ENCODE data around the gene PRSS56.

The PRSS56 gene

DNA sequence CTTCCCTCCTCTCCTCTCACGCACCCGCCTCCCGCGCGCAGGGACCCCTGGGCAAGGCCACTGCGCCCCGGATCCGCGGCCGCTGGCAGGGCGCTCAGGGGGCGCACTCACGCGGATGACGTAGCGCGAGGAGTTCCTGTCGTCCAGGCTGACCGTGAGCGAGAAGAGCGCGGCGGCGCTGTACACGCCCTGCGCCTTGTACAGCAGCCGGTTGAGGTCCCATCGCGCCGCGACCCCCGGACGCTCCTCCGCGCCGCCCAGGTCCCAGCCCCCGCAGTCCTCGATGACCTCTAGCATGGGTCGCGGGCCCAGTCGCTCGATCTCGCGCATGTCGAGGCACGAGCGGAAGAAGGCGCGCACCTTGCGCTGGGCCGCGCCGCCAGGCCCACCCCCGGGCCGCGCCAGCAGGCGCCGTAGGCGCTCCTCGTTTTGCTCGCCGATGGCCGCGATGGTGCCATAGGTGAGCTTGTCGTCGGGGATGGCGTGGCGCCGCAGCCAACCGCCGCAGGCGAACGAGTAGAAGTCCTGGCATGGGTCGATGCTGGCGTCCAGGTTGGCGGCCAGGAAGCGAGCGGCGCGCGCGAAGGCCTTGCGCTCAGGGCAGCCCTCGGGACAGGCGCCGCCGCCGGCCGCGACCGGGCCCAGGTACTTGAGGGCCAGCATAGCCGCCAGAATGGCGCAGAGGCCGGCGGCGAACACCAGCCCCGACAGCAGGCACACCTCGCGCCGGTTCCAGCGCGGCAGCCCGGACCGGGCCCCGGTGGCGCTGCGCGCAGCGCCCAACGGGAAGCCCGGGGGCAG, 34.2 kb upstream of the PRSS56 start:
- H3K4me3 ChIP-seq (ENCODE audit: low read depth, low read length) = no peak overlapping the region
- peaks cover 62% of the 10 kb centered on the region for H3K27me3 ChIP-seq (replicated peaks)
- no peak for DNase-seq
- in situ Hi-C loops (cut with HindIII; ENCODE audit: low pct_ligation_motif_present, low sequenced_read_pairs) = no loop called here
- H3K27ac ChIP-seq = no peak overlapping the region
- H3K36me3 ChIP-seq (replicated peaks) = no peaks in the 10 kb centered on the region
- no peak for TF ChIP-seq CTCF (IDR thresholded peaks at IDR 0.05; ENCODE audit: low read depth, low read length, missing control alignments)

DNA sequence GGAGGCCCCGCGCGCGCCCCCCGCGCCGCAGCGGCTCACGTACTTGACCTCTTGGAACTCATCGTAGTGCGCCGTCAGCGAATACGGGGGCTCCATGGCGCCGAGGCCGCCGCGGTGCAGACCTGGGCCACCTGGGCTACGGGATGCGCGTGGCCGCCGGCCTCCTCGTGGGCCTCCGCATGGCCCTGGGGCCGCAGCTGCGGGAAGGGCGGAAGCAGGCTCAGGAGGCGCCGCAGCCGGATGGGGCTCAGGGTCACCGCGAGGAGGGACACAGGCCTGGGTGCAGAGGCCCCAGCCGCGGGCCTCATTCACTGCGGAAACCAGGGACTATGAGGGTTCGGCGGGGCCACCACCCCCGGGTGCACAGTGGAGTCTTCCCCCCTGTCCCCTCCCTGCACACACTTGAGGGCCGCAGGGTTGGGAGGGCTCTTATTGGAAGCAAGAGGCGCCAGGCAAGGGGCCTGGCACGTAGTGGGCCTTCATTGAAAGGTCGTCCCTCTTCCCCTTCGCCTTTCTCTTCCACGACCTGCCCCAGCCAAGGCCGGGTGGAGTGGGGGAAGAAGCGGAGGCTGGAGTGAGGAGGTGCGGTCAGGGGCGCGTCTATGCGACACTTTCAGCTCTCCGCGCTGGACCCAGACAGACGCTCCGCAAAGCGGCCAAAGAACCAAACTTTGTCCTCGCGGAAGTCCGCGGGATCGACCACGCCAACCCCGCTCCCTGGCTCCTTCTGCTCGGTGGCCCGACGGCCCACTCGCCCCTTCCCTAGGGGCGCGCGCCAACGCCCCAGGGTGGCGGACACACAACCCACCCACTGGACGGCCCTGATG, 33.4 kb upstream of the PRSS56 start:
- H3K36me3 ChIP-seq (replicated peaks) = no peaks in the 10 kb centered on the region
- in situ Hi-C loops (cut with HindIII; ENCODE audit: low pct_ligation_motif_present, low sequenced_read_pairs) = no loop called here
- DNase-seq = no peak
- no peak overlapping the region for H3K4me3 ChIP-seq (ENCODE audit: low read depth, low read length)
- H3K27ac ChIP-seq = no peak overlapping the region
- peaks cover 62% of the 10 kb centered on the region for H3K27me3 ChIP-seq (replicated peaks)
- TF ChIP-seq CTCF (IDR thresholded peaks at IDR 0.05; ENCODE audit: low read depth, low read length, missing control alignments) = no peak

GRCh38 chr2:232487385-232488096, 32.6 kb upstream of the PRSS56 start, which contains the start of gene ECEL1:
Gene ECEL1 (minus strand): TSS chr2:232487834. CDS start chr2:232486653, 1,181 bp downstream.
- Histone ChIP-seq H3K27me3 (replicated peaks) (peaks cover 58% of the 10 kb centered on the region), H3K27ac (no peak within 1 kb of the TSS), H3K36me3 (replicated peaks) (no peaks in the 10 kb centered on the region), H3K4me3 (ENCODE audit: low read depth, low read length) (no peak within 1 kb of the TSS)
- no peak for TF ChIP-seq CTCF (IDR thresholded peaks at IDR 0.05; ENCODE audit: low read depth, low read length, missing control alignments)
- no peak for DNase-seq
- in situ Hi-C loops (cut with HindIII; ENCODE audit: low pct_ligation_motif_present, low sequenced_read_pairs) = no loop called here

DNA sequence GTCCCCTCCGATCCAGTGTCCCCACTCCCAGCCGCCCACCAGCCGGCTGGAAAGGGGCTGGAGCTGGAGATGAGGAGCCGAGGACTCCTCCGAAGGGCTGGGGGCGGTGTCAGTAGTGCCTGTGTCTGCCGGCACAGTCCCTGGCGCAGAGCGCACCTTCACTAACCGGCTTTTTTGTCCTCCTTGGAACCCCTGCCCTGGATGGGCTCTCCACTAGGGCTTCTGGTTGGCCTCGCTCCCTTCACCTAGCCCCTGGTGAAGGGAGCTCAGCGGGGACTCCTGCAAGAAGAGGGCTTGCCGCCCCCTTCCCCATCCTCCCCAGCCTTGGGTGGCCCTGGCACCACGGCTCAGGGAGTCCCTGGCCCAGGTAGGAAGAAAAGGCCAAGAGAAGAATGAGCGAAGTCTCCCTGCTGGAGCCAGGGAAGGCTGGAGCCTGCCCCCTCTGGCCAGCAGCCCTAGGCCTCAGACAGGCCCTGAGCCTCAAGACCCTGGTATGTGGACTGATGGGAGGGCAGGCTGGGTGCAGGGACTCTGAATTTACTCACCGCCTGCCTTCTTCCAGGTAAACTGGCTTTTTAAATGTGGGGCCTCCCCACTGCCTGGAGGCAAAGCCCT, 32.0 kb upstream of the PRSS56 start:
- Histone ChIP-seq H3K27ac (no peak overlapping the region), H3K27me3 (replicated peaks) (peaks cover 58% of the 10 kb centered on the region), H3K36me3 (replicated peaks) (no peaks in the 10 kb centered on the region), H3K4me3 (ENCODE audit: low read depth, low read length) (no peak overlapping the region)
- in situ Hi-C loops (cut with HindIII; ENCODE audit: low pct_ligation_motif_present, low sequenced_read_pairs) = no loop called here
- peak; percentile 26 for TF ChIP-seq CTCF (IDR thresholded peaks at IDR 0.05; ENCODE audit: low read depth, low read length, missing control alignments)
- no peak for DNase-seq

DNA sequence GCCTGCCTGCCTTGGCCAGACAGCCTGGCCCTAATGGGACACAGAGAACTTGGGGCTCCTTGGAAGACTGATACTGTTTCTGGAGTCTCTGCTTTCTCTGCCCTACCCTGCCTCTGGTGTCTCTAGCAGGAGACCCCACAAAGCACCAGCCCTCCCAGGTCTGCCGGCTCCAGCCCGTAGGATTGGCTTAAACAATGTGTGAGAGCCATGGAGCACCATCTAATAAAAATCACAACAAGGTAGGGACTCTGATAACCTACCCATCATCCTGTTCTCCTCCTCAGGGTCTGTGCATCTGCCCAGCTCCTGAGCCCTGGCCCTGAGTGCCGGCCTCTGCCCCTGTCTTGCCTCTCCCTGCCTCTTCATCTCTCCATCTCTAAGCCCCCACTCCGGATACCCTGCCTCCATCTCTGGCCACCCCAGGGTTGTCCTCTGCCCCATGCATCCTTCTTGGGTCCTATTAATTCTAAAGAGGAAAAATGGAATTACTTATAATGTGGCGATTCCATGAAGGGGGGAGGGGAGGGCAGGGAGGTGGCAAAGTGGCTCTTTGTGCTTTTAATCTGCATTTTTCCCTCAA, 31.4 kb upstream of the PRSS56 start:
- DNase-seq = no peak
- no peak for TF ChIP-seq CTCF (IDR thresholded peaks at IDR 0.05; ENCODE audit: low read depth, low read length, missing control alignments)
- in situ Hi-C loops (cut with HindIII; ENCODE audit: low pct_ligation_motif_present, low sequenced_read_pairs) = no loop called here
- peaks cover 58% of the 10 kb centered on the region for H3K27me3 ChIP-seq (replicated peaks)
- H3K27ac ChIP-seq = no peak overlapping the region
- no peak overlapping the region for H3K4me3 ChIP-seq (ENCODE audit: low read depth, low read length)
- H3K36me3 ChIP-seq (replicated peaks) = no peaks in the 10 kb centered on the region
